BE2C (cell line): ENCODE data around the gene PAX9.

Experiments used
- DNase-seq: peaks from one replicate; pipeline ENCODE4 v3.0.0-alpha.2; 2020
- H3K27me3 ChIP-seq: fragments of 250-450 bp; sonication (Bioruptor Pico); 2 replicates; pipeline ENCODE4 v1.5.1; 2020; ENCODE audit warnings: mild to moderate bottlenecking
- H3K36me3 ChIP-seq: fragments of 250-450 bp; sonication (Bioruptor Pico); 2 replicates; pipeline ENCODE4 v1.5.1; 2020; ENCODE audit warnings: mild to moderate bottlenecking
- H3K4me1 ChIP-seq: fragments of 250-450 bp; sonication (Bioruptor Pico); 2 replicates; pipeline ENCODE4 v1.5.1; 2020
- H3K4me3 ChIP-seq: 2 replicates; pipeline ENCODE4 v1.5.1; 2011; ENCODE audit warnings: low read depth, low read length
- H3K9me3 ChIP-seq: fragments of 250-450 bp; sonication (Bioruptor Pico); 2 replicates; pipeline ENCODE4 v1.5.1; 2020
- TF ChIP-seq, protein P1 (sequence below): IDR thresholded peaks from 2 replicates; pipeline ENCODE4 v1.5.1; 2012; ENCODE audit warnings: mild to moderate bottlenecking, low read depth, low read length

The PAX9 gene

GRCh38 chr14:36662543-36663403 is 1.1 kb downstream of the PAX9 start:
- Histone ChIP-seq H3K9me3 (no peaks in the 10 kb centered on the region), H3K4me1 (no peaks in the 10 kb centered on the region), H3K27me3 (peaks cover 98% of the 10 kb centered on the region), H3K36me3 (no peaks in the 10 kb centered on the region), H3K4me3 (no peak overlapping the region)
- no peak for DNase-seq
- TF ChIP-seq, protein P1, sequence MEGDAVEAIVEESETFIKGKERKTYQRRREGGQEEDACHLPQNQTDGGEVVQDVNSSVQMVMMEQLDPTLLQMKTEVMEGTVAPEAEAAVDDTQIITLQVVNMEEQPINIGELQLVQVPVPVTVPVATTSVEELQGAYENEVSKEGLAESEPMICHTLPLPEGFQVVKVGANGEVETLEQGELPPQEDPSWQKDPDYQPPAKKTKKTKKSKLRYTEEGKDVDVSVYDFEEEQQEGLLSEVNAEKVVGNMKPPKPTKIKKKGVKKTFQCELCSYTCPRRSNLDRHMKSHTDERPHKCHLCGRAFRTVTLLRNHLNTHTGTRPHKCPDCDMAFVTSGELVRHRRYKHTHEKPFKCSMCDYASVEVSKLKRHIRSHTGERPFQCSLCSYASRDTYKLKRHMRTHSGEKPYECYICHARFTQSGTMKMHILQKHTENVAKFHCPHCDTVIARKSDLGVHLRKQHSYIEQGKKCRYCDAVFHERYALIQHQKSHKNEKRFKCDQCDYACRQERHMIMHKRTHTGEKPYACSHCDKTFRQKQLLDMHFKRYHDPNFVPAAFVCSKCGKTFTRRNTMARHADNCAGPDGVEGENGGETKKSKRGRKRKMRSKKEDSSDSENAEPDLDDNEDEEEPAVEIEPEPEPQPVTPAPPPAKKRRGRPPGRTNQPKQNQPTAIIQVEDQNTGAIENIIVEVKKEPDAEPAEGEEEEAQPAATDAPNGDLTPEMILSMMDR = no peak

DNA sequence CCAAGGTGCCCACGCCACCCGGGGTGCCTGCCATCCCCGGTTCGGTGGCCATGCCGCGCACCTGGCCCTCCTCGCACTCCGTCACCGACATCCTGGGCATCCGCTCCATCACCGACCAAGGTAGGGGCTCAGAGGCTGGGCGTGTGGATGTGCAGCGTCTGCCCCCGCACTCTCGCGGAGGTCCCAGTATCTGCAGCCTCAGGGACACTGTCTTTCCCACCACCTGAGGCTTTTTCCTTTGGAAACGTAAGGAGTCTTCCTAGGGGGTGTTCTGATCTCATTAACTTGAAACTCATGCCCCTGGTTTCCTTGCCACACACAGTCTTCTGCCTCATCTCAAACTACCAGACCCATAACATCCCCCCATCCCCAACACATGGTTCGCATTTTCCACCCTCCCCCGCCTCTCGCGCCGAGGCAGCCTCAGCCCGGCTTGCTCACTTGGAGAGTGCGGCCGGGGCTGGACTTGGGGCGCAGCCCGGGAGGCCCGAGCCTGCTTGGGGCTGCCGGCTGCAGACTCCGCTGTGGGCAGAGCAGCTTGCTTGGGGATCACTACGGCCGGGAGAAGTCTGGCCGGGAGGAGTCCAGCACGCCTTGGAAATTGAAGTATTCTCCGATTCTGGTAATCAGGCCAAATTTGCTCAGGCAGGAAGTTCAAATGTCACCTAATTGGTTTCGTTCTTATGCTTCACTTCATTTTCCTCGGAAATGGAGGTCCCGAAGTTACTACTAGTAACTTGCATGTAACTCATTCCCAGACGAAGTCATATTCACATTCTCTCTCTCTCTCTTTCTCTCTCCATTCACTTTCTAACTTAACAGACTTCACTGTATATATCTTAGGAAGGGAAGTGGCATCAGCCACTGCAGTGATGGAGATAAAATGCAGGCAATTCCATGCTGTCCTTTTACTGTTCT is 2.0 kb downstream of the PAX9 start:
- no peak for DNase-seq

DNA sequence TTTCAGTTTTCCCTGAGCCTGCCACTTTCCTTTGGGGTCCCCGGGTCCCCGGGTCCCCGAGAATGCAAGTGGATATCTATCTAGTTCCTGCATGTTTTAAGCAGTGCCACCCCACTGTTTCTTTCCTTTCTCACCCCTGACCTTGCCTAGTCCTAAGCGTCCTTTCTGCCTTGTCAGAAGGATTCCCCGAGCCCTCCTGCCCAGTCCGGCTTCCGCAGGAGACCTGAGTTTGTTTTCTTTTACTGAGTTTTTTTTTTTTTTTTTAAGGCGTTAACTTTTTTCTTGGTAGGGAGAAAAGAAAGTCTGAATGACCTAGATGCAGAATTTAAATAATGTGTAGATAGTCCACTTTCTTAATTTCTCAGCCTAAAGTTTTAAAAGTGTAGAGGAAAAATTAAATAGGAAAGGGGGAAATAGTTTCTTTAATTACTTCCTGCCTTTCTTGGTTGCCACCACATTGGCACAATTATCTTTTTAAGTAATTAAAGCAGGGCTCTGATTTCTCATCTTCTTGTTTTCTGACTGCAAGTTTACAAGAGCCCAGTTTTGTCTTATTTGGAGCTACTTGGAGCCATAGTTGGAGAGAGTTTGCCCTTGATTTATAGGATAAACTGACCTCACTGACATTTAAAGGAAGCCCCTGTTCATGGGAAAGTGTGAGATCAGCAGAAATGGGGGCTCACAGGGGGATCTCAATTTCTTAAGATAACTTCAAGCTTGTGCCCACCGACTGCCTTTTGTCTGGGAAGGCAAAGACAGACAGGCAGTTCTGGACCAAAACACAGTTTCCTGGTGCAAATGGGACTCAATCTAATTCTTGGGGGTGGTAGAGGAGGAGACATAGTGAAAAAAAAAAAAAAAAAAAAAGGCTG is 2.9 kb downstream of the PAX9 start:
- no peak overlapping the region for H3K4me3 ChIP-seq
- DNase-seq = no peak

More for the DNA sequence above, 2.0 kb downstream of the PAX9 start:
- Histone ChIP-seq H3K36me3 (no peaks in the 10 kb centered on the region), H3K9me3 (no peaks in the 10 kb centered on the region), H3K4me1 (no peaks in the 10 kb centered on the region), H3K4me3 (no peak overlapping the region), H3K27me3 (peaks cover 96% of the 10 kb centered on the region)
- TF ChIP-seq, protein P1 = no peak

DNA sequence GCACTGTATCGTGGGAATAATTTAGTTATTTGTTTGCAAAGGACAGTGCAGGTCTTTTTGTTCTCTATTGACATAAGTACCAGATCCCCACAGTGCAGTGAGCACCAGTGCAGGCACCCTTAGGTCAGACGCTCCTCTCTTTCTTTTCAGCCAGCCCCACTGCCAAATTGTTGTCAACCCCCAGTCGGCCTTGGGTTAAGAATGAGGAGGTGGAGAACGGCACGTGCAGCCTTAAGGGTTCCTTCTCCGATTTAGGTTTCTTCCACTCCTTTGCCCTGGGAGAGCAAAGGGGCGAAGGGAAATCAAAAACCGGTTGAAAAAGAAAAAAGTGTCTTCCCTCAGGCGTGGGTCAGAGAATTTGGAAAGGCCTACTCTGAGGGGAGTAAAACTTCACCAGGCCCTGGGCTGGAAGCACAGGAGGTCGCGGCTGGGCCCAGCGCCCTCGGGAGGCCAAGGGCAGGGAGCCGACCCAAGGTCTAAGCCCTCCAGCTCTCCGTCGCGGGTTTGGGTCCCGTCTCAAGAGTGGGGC is 4.3 kb downstream of the PAX9 start:
- Histone ChIP-seq H3K9me3 (no peaks in the 10 kb centered on the region), H3K4me1 (no peaks in the 10 kb centered on the region), H3K4me3 (no peak overlapping the region), H3K27me3 (peaks cover 73% of the 10 kb centered on the region), H3K36me3 (no peaks in the 10 kb centered on the region)
- TF ChIP-seq, protein P1 = no peak
- no peak for DNase-seq

More for the DNA sequence above, 2.9 kb downstream of the PAX9 start:
- TF ChIP-seq, protein P1 = no peak
- peaks cover 87% of the 10 kb centered on the region for H3K27me3 ChIP-seq
- no peaks in the 10 kb centered on the region for H3K9me3 ChIP-seq
- no peaks in the 10 kb centered on the region for H3K36me3 ChIP-seq
- H3K4me1 ChIP-seq = no peaks in the 10 kb centered on the region

GRCh38 chr14:36666416-36667206 is 5.0 kb downstream of the PAX9 start:
- Histone ChIP-seq H3K4me3 (no peak overlapping the region), H3K27me3 (peaks cover 67% of the 10 kb centered on the region), H3K4me1 (no peaks in the 10 kb centered on the region), H3K9me3 (no peaks in the 10 kb centered on the region), H3K36me3 (no peaks in the 10 kb centered on the region)
- TF ChIP-seq, protein P1 = no peak
- DNase-seq = no peak
